ENCODE measurements around the gene CCDC13. TPM values are rescaled to one million over a fixed set of nuclear protein-coding genes. Genes with fewer than 3 reads are reported as not detected.

Gene CCDC13
- total and polyA plus RNA-seq, 2 experiments from 2014 or later = 0.27 to 0.45 TPM

GRCh38 chr3:42730706-42731420, 42.2 kb downstream of the CCDC13 start:
- Histone ChIP-seq H3K27me3 (ENCODE audit: insufficient read depth) (no peaks in the 10 kb centered on the region), H3K4me1 (ENCODE audit: insufficient read depth) (peaks cover 15% of the 10 kb centered on the region), H3K79me2 (replicated peaks; ENCODE audit: insufficient read depth) (no peaks in the 10 kb centered on the region), H3K4me3 (no peak overlapping the region), H2AFZ (no peak overlapping the region), H3K27ac (ENCODE audit: low read depth) (no peak overlapping the region), H3K9me2 (ENCODE audit: insufficient read depth) (peaks cover 3% of the 10 kb centered on the region; the same call in 1 of the 2 replicates), H3K36me3 (ENCODE audit: insufficient read depth) (no peaks in the 10 kb centered on the region), H4K20me1 (replicated peaks; ENCODE audit: insufficient read depth) (no peaks in the 10 kb centered on the region), H3F3A (replicated peaks; ENCODE audit: low read depth) (no peaks in the 10 kb centered on the region), H3K4me2 (no peak overlapping the region)
- no peaks in the 10 kb centered on the region for H3K9me3 Mint-ChIP-seq
- H3K4me1 Mint-ChIP-seq = peaks cover 37% of the 10 kb centered on the region
- no peak overlapping the region for H3K27ac Mint-ChIP-seq
- ATAC-seq (no peak), DNase-seq (ENCODE audit: low spot score) (no peak)
- TF ChIP-seq EZH2phosphoT487 (IDR thresholded peaks at IDR 0.05; ENCODE audit: unreplicated experiment) (no peak), ZNF114 (CRISPR knock-in tag; IDR thresholded peaks at IDR 0.05) (no peak)
- no peaks in the 10 kb centered on the region for H3K36me3 Mint-ChIP-seq (ENCODE audit: low read depth)
- peaks cover 17% of the 10 kb centered on the region for H3K27me3 Mint-ChIP-seq (ENCODE audit: insufficient read depth, low read depth, poor library complexity)
- H3K4me3 Mint-ChIP-seq = no peak overlapping the region

GRCh38 chr3:42730294-42730693, 42.8 kb downstream of the CCDC13 start:
- Histone ChIP-seq H4K20me1 (replicated peaks; ENCODE audit: insufficient read depth) (no peaks in the 10 kb centered on the region), H3K27me3 (ENCODE audit: insufficient read depth) (no peaks in the 10 kb centered on the region), H3K4me3 (no peak overlapping the region), H3K4me2 (no peak overlapping the region), H3K79me2 (replicated peaks; ENCODE audit: insufficient read depth) (no peaks in the 10 kb centered on the region), H3K4me1 (ENCODE audit: insufficient read depth) (peaks cover 15% of the 10 kb centered on the region), H3F3A (replicated peaks; ENCODE audit: low read depth) (no peaks in the 10 kb centered on the region), H2AFZ (no peak overlapping the region), H3K36me3 (ENCODE audit: insufficient read depth) (no peaks in the 10 kb centered on the region), H3K9me2 (ENCODE audit: insufficient read depth) (peaks cover 3% of the 10 kb centered on the region; the same call in 1 of the 2 replicates), H3K27ac (ENCODE audit: low read depth) (no peak overlapping the region)
- peaks cover 17% of the 10 kb centered on the region for H3K27me3 Mint-ChIP-seq (ENCODE audit: insufficient read depth, low read depth, poor library complexity)
- no peaks in the 10 kb centered on the region for H3K9me3 Mint-ChIP-seq
- H3K4me3 Mint-ChIP-seq = no peak overlapping the region
- peaks cover 36% of the 10 kb centered on the region for H3K4me1 Mint-ChIP-seq
- H3K27ac Mint-ChIP-seq = no peak overlapping the region
- TF ChIP-seq ZNF114 (CRISPR knock-in tag; IDR thresholded peaks at IDR 0.05) = no peak
- no peak for DNase-seq (ENCODE audit: low spot score)
- H3K36me3 Mint-ChIP-seq (ENCODE audit: low read depth) = no peaks in the 10 kb centered on the region
- no peak for ATAC-seq

GRCh38 chr3:42729404-42730145, 43.5 kb downstream of the CCDC13 start:
- Histone ChIP-seq H3K27ac (ENCODE audit: low read depth) (no peak overlapping the region), H3K4me3 (no peak overlapping the region), H3K27me3 (ENCODE audit: insufficient read depth) (no peaks in the 10 kb centered on the region), H2AFZ (no peak overlapping the region), H3F3A (replicated peaks; ENCODE audit: low read depth) (no peaks in the 10 kb centered on the region), H3K36me3 (ENCODE audit: insufficient read depth) (no peaks in the 10 kb centered on the region), H3K4me2 (no peak overlapping the region), H3K79me2 (replicated peaks; ENCODE audit: insufficient read depth) (no peaks in the 10 kb centered on the region), H3K9me2 (ENCODE audit: insufficient read depth) (peaks cover 3% of the 10 kb centered on the region; the same call in 1 of the 2 replicates), H4K20me1 (replicated peaks; ENCODE audit: insufficient read depth) (no peaks in the 10 kb centered on the region), H3K4me1 (ENCODE audit: insufficient read depth) (peaks cover 15% of the 10 kb centered on the region)
- Mint-ChIP-seq H3K4me1 (peaks cover 32% of the 10 kb centered on the region), H3K27me3 (ENCODE audit: insufficient read depth, low read depth, poor library complexity) (peaks cover 15% of the 10 kb centered on the region), H3K36me3 (ENCODE audit: low read depth) (no peaks in the 10 kb centered on the region), H3K9me3 (no peaks in the 10 kb centered on the region), H3K27ac (no peak overlapping the region), H3K4me3 (no peak overlapping the region)
- DNase-seq (ENCODE audit: low spot score) (no peak), ATAC-seq (no peak)
- TF ChIP-seq REST (IDR thresholded peaks at IDR 0.05; ENCODE audit: unreplicated experiment) (no peak), CREB1 (CRISPR knock-in tag; IDR thresholded peaks at IDR 0.05; ENCODE audit: low read depth) (no peak), ETS1 (IDR thresholded peaks at IDR 0.05) (no peak), STAT1 (IDR thresholded peaks at IDR 0.05; ENCODE audit: unreplicated experiment) (no peak), JUNB (IDR thresholded peaks at IDR 0.05; ENCODE audit: unreplicated experiment) (no peak), CTCF (conservative IDR thresholded peaks at IDR 0.05; ENCODE audit: low read depth in 2 of 2) (no peak)
